ENCODE data around the gene ZNF417. TPM values are rescaled to one million over a fixed set of nuclear protein-coding genes. Genes with fewer than 3 reads are reported as not detected.

The ZNF417 gene
- total and polyA plus RNA-seq, 2 experiments from 2014 or later, result 6.0 to 19.4 TPM

DNA sequence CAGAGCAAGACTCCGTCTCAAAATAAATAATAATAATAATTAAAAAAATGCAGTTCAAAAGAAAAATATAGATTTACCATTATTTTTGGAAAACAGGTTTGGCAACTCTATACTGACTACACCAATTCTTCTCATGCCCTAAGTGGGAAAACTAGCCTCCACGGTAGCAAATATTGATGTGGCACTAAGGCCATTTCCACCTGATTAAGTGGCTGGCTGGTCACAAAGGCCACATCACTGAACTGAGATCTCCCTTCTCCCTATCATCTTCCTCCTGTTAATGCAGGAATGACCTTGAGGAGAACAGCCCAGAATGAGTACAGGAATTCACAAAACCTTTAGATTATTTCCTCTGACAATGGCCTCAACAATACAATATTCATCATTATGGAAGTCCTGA lies 46.2 kb downstream of the ZNF417 start:
- peaks cover 94% of the 10 kb centered on the region for H3K79me2 ChIP-seq (replicated peaks; ENCODE audit: insufficient read depth)
- no peak overlapping the region for H3K4me3 Mint-ChIP-seq
- no peak overlapping the region for H3K4me2 ChIP-seq
- 0 out of 2 replicates have a peak, but pooled peaks cover 3% of the 10 kb centered on the region for H3K9me2 ChIP-seq (ENCODE audit: insufficient read depth)
- H2AFZ ChIP-seq, result no peak overlapping the region
- no peak overlapping the region; the same call in 1 of the 2 replicates for H3K27ac Mint-ChIP-seq
- TF ChIP-seq REST (IDR thresholded peaks at IDR 0.05; ENCODE audit: unreplicated experiment), result no peak
- no peak for TF ChIP-seq STAT1 (IDR thresholded peaks at IDR 0.05; ENCODE audit: unreplicated experiment)
- no peak for TF ChIP-seq EZH2phosphoT487 (IDR thresholded peaks at IDR 0.05; ENCODE audit: unreplicated experiment)
- TF ChIP-seq POLR2AphosphoS5 (IDR thresholded peaks at IDR 0.05; ENCODE audit: low read depth), result no peak
- no peak for TF ChIP-seq JUNB (IDR thresholded peaks at IDR 0.05; ENCODE audit: unreplicated experiment)
- TF ChIP-seq, protein P1, sequence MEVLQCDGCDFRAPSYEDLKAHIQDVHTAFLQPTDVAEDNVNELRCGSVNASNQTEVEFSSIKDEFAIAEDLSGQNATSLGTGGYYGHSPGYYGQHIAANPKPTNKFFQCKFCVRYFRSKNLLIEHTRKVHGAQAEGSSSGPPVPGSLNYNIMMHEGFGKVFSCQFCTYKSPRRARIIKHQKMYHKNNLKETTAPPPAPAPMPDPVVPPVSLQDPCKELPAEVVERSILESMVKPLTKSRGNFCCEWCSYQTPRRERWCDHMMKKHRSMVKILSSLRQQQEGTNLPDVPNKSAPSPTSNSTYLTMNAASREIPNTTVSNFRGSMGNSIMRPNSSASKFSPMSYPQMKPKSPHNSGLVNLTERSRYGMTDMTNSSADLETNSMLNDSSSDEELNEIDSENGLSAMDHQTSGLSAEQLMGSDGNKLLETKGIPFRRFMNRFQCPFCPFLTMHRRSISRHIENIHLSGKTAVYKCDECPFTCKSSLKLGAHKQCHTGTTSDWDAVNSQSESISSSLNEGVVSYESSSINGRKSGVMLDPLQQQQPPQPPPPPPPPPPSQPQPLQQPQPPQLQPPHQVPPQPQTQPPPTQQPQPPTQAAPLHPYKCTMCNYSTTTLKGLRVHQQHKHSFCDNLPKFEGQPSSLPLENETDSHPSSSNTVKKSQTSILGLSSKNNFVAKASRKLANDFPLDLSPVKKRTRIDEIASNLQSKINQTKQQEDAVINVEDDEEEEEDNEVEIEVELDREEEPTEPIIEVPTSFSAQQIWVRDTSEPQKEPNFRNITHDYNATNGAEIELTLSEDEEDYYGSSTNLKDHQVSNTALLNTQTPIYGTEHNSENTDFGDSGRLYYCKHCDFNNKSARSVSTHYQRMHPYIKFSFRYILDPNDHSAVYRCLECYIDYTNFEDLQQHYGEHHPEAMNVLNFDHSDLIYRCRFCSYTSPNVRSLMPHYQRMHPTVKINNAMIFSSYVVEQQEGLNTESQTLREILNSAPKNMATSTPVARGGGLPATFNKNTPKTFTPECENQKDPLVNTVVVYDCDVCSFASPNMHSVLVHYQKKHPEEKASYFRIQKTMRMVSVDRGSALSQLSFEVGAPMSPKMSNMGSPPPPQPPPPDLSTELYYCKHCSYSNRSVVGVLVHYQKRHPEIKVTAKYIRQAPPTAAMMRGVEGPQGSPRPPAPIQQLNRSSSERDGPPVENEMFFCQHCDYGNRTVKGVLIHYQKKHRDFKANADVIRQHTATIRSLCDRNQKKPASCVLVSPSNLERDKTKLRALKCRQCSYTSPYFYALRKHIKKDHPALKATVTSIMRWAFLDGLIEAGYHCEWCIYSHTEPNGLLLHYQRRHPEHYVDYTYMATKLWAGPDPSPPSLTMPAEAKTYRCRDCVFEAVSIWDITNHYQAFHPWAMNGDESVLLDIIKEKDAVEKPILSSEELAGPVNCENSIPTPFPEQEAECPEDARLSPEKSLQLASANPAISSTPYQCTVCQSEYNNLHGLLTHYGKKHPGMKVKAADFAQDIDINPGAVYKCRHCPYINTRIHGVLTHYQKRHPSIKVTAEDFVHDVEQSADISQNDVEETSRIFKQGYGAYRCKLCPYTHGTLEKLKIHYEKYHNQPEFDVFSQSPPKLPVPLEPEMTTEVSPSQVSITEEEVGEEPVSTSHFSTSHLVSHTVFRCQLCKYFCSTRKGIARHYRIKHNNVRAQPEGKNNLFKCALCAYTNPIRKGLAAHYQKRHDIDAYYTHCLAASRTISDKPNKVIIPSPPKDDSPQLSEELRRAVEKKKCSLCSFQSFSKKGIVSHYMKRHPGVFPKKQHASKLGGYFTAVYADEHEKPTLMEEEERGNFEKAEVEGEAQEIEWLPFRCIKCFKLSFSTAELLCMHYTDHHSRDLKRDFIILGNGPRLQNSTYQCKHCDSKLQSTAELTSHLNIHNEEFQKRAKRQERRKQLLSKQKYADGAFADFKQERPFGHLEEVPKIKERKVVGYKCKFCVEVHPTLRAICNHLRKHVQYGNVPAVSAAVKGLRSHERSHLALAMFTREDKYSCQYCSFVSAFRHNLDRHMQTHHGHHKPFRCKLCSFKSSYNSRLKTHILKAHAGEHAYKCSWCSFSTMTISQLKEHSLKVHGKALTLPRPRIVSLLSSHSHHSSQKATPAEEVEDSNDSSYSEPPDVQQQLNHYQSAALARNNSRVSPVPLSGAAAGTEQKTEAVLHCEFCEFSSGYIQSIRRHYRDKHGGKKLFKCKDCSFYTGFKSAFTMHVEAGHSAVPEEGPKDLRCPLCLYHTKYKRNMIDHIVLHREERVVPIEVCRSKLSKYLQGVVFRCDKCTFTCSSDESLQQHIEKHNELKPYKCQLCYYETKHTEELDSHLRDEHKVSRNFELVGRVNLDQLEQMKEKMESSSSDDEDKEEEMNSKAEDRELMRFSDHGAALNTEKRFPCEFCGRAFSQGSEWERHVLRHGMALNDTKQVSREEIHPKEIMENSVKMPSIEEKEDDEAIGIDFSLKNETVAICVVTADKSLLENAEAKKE (CRISPR knock-in tag; IDR thresholded peaks at IDR 0.05), result no peak
- TF ChIP-seq CTCF (conservative IDR thresholded peaks at IDR 0.05; ENCODE audit: low read depth in 2 of 2), result no peak
- no peak for TF ChIP-seq ETS1 (IDR thresholded peaks at IDR 0.05)
- no peak for TF ChIP-seq EZH2 (IDR thresholded peaks at IDR 0.05; ENCODE audit: low read depth, unreplicated experiment)
- no peak for TF ChIP-seq ZNF331 (CRISPR knock-in tag; IDR thresholded peaks at IDR 0.05; ENCODE audit: low read depth)
- no peak for TF ChIP-seq NANOG (IDR thresholded peaks at IDR 0.05; ENCODE audit: borderline replicate concordance)
- no peak for TF ChIP-seq CREB1 (CRISPR knock-in tag; IDR thresholded peaks at IDR 0.05; ENCODE audit: low read depth)
- TF ChIP-seq ZNF114 (CRISPR knock-in tag; IDR thresholded peaks at IDR 0.05), result no peak
- no peak overlapping the region for H3K27ac ChIP-seq (ENCODE audit: low read depth)
- peaks cover 66% of the 10 kb centered on the region for H3K36me3 ChIP-seq (ENCODE audit: insufficient read depth)
- H3K27me3 ChIP-seq (ENCODE audit: insufficient read depth), result no peaks in the 10 kb centered on the region
- no peak for DNase-seq (ENCODE audit: low spot score)
- H3K27me3 Mint-ChIP-seq (ENCODE audit: insufficient read depth, low read depth, poor library complexity), result peaks cover 13% of the 10 kb centered on the region
- H3K36me3 Mint-ChIP-seq (ENCODE audit: low read depth), result peaks cover 94% of the 10 kb centered on the region
- H3K4me1 Mint-ChIP-seq, result no peaks in the 10 kb centered on the region
- H3F3A ChIP-seq (replicated peaks; ENCODE audit: low read depth), result peaks cover 66% of the 10 kb centered on the region
- H3K4me1 ChIP-seq (ENCODE audit: insufficient read depth), result no peaks in the 10 kb centered on the region
- no peak overlapping the region for H3K4me3 ChIP-seq
- ATAC-seq, result no peak
- H3K9me3 Mint-ChIP-seq, result peaks cover 46% of the 10 kb centered on the region
- peaks cover 44% of the 10 kb centered on the region; the same call in 1 of the 2 replicates for H4K20me1 ChIP-seq (replicated peaks; ENCODE audit: insufficient read depth)
